Upper lobe of left lung (tissue), 6 donors: ENCODE results near the gene ARHGAP1. TPM values are rescaled to one million over a fixed set of nuclear protein-coding genes. Genes with fewer than 3 reads are reported as not detected.

ENCODE experiments used
- ATAC-seq, 2 donors: fragments of 200-7000 bp; cut with Tn5 transposase; one replicate each; pipeline ENCODE4 v1.9.1; 2022; ENCODE audit warnings: mild to moderate bottlenecking in 2 of 2, moderate library complexity in 2 of 2; ENCODE audit not compliant: low FRiP score in 2 of 2
- DNase-seq, 2 donors: peaks; one replicate each; pipeline ENCODE4 v3.0.0-alpha.2; 2019 to 2020
- H3K27ac ChIP-seq, 4 donors: fragments of 200-600 bp; sonication (generic); one replicate each; pipeline ENCODE4 v1.5.1; 2016 to 2019
- H3K27me3 ChIP-seq, 4 donors: fragments of 200-600 bp; sonication (generic); one replicate each; pipeline ENCODE4 v1.5.1; 2017 to 2019
- H3K36me3 ChIP-seq, 4 donors: fragments of 200-600 bp; sonication (generic); one replicate each; pipeline ENCODE4 v1.5.1; 2016 to 2019
- H3K4me1 ChIP-seq, 4 donors: fragments of 200-600 bp; sonication (generic); one replicate each; pipeline ENCODE4 v1.5.1; 2018 to 2019
- H3K4me3 ChIP-seq, 4 donors: fragments of 200-600 bp; sonication (generic); one replicate each; pipeline ENCODE4 v1.5.1; 2017 to 2019; ENCODE audit warnings: mild to moderate bottlenecking in 2 of 4, moderate library complexity in 1 of 4
- H3K9me3 ChIP-seq, 4 donors: fragments of 200-600 bp; sonication (generic); one replicate each; pipeline ENCODE4 v1.5.1; 2018 to 2019
- CTCF ChIP-seq, 6 experiments: fragments of 450-650 bp in 4 of 6; fragments of 200-600 bp in 2 of 6; sonication (generic) in 2 of 6; IDR thresholded peaks; one replicate each; pipeline ENCODE4 v1.5.1; 2016 to 2019; ENCODE audit warnings: antibody characterized with exemption in 6 of 6
- EP300 ChIP-seq, 4 donors: sonication (generic); formaldehyde crosslinking; IDR thresholded peaks; one replicate each; pipeline ENCODE4 v1.5.1; 2017; ENCODE audit warnings: antibody characterized with exemption in 4 of 4, control low read depth in 2 of 4
- POLR2A ChIP-seq, 4 donors: fragments of 450-650 bp; IDR thresholded peaks; one replicate each; pipeline ENCODE4 v1.5.1; 2016 to 2017; ENCODE audit warnings: antibody characterized with exemption in 4 of 4, mild to moderate bottlenecking in 2 of 4
- POLR2AphosphoS5 ChIP-seq, 2 donors: sonication (generic); formaldehyde crosslinking; IDR thresholded peaks; one replicate each; pipeline ENCODE4 v1.5.1; 2017; ENCODE audit warnings: antibody characterized with exemption in 2 of 2
- WGBS, 2 donors: methylation state at CpG; one replicate each; pipeline ENCODE4 v1.1.5; 2017 to 2018; 5-methylcytosine and 5-hydroxymethylcytosine counted together
- total RNA-seq, 6 donors: library from RNA; depleted of rRNA in 4 of 6; stranded (reverse); fragments of >200 nt in 4 of 6; gene quantifications; one replicate each; pipeline versions ENCODE4 v1.1.0 to v1.2.1, GENCODE V29; 2016 to 2021
- donor health status: DM: no; HTN: no; CAD: no; lungs with moderate emphysema.
- donor health status: DM: no; HTN: yes; CAD: no; lungs with severe emphysema.

ARHGAP1 gene
- total RNA-seq, 6 donors from 2014 or later = 33.8 to 81.8 (median 50.7) TPM

DNA sequence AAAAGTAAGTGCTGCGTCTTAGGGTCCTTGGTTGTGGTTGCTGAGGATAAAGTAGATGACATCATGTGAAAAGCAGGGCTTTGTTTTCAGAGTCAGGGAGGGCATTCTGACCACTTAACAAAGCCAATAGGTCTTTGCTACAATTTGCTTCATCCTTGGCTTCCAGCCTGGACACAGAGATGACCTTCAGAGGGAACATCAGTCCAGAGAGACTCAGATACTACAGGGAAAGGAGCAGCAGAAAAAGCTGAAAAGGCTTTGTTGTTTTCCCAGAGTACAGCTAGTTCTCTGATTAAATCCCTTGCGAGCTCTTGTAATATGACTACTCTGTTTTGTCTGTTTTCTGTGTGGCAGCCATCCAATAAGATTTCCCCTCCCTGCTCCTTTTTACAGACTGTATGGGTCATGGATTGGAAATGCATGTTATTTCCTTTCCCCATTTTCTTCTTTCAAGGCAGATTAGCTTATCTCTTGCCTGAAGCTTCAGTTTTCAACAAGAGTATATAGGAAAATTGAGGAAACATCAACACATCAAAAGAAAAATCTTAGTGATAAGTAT, 51.2 kb downstream of the ARHGAP1 start:
- DNase-seq (no peak), ATAC-seq (peak; percentile 26 to 95)
- Histone ChIP-seq H3K9me3 (no peaks in the 10 kb centered on the region), H3K4me1 (no peaks in the 10 kb centered on the region), H3K36me3 (peaks cover 32 to 99% (median 70%) of the 10 kb centered on the region in 4 donors), H3K4me3 (no peak overlapping the region), H3K27ac (no peak overlapping the region), H3K27me3 (no peaks in the 10 kb centered on the region)
- TF ChIP-seq POLR2A (IDR thresholded peaks at IDR 0.05) (no peak), POLR2AphosphoS5 (IDR thresholded peaks at IDR 0.05) (no peak), EP300 (IDR thresholded peaks at IDR 0.05) (no peak), CTCF (IDR thresholded peaks at IDR 0.05) (no peak)
- 82 to 85% methylated on average over 2 of the region's 2 CpGs for WGBS, 2 donors

DNA sequence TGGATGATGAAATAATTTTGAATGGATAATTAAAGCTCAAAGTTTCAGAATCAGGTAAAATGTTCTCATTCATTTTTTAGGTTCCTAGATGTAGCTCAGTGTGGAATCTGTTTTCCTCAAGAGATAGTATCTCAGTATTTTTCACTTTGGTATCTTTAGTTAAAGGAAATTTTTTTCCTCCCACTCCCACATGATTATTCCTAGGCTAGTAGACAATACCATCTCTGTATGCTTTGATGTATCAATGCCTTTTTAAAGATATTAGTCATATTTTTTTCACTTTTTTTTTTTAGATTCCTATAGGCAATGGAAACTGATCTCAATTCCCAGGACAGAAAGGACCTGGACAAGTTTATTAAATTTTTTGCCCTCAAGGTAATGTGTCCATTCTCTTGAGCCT, 56.4 kb downstream of the ARHGAP1 start:
- no peaks in the 10 kb centered on the region for H3K27me3 ChIP-seq
- no peaks in the 10 kb centered on the region for H3K9me3 ChIP-seq
- no peaks in the 10 kb centered on the region for H3K4me1 ChIP-seq
- ATAC-seq (no peak), DNase-seq (no peak)
- H3K27ac ChIP-seq = no peak overlapping the region
- TF ChIP-seq POLR2A (IDR thresholded peaks at IDR 0.05) = no peak
- TF ChIP-seq CTCF (IDR thresholded peaks at IDR 0.05) = no peak
- no peak for TF ChIP-seq POLR2AphosphoS5 (IDR thresholded peaks at IDR 0.05)
- no peak for TF ChIP-seq EP300 (IDR thresholded peaks at IDR 0.05)
- H3K4me3 ChIP-seq = no peak overlapping the region
- peaks cover 21 to 61% (median 33%) of the 10 kb centered on the region in 4 donors for H3K36me3 ChIP-seq

DNA sequence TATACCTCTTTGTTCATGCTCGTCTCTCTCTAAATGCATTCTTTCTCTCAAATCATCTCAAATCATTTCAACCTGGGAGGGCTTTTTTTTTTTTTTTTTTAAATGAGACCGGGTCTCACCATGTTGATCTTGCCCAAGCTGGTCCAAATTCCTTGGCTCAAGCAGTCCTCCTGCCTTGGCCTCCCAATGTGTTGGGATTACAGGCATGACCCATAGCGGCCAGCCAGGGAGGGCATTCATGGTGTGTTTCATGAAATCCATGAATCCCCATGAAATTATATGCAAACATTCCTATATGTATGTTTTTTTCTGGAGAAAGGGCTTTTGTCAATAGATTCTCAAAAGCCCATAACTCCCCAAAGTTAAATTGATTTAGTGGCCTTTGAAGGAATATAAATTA, 56.9 kb downstream of the ARHGAP1 start:
- H3K36me3 ChIP-seq = peaks cover 21 to 58% (median 32%) of the 10 kb centered on the region in 4 donors
- no peak for ATAC-seq

DNA sequence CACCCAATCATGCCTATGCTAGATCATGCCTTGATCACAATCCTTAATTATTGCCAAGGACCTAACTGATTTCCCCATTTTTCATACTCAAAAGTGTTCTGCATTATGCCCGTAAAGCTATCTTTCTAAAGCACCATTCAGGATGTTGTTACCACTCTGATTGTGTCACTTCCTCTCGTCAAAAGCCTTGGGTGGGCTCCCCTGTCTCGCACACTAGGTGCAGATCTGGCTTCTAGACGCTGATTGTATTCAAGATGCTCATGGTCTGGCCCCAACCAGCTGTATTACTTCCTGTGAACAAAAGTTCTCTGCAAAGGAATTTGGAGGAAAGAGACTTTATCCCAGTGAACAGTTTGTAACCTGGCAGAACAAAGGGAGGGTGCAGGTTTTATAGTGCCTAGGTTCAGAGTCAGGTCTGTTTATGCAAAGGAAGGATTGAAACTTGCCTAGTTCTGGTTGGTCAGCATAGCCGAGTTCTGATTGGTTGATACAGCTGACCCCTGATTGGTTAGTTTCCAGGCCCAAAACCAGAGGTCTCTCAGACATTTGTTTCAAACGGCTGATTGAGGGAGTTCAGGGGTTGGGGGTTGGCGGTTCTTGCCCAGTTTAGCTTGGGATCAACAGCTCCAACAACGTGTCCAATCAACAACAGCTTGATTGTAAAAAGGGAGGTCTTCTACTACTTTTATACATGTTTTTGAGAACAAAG, 57.6 kb downstream of the ARHGAP1 start:
- 88 to 90% methylated on average over 7 to 8 of the region's 8 CpGs for WGBS, 2 donors
- no peak for ATAC-seq
- H3K36me3 ChIP-seq = peaks cover 16 to 53% (median 25%) of the 10 kb centered on the region in 4 donors

More for the DNA sequence above, 56.9 kb downstream of the ARHGAP1 start:
- Histone ChIP-seq H3K27ac (no peak overlapping the region), H3K4me1 (no peaks in the 10 kb centered on the region), H3K27me3 (no peaks in the 10 kb centered on the region), H3K9me3 (no peaks in the 10 kb centered on the region), H3K4me3 (no peak overlapping the region)
- 98 to 99% methylated on average over 3 of the region's 3 CpGs for WGBS, 2 donors
- DNase-seq = no peak
- TF ChIP-seq EP300 (IDR thresholded peaks at IDR 0.05) = no peak
- TF ChIP-seq POLR2A (IDR thresholded peaks at IDR 0.05) = no peak
- TF ChIP-seq CTCF (IDR thresholded peaks at IDR 0.05) = no peak
- TF ChIP-seq POLR2AphosphoS5 (IDR thresholded peaks at IDR 0.05) = no peak

GRCh38 chr11:46641639-46642038, 58.8 kb downstream of the ARHGAP1 start:
- Histone ChIP-seq H3K4me3 (no peak overlapping the region), H3K9me3 (no peaks in the 10 kb centered on the region), H3K4me1 (no peaks in the 10 kb centered on the region), H3K27ac (no peak overlapping the region), H3K36me3 (peaks cover 9 to 43% (median 16%) of the 10 kb centered on the region in 4 donors), H3K27me3 (no peaks in the 10 kb centered on the region)
- TF ChIP-seq POLR2AphosphoS5 (IDR thresholded peaks at IDR 0.05) (no peak), POLR2A (IDR thresholded peaks at IDR 0.05) (no peak), EP300 (IDR thresholded peaks at IDR 0.05) (no peak), CTCF (IDR thresholded peaks at IDR 0.05) (no peak)
- 77 to 84% methylated on average over 3 of the region's 3 CpGs for WGBS, 2 donors
- DNase-seq (no peak), ATAC-seq (no peak)

More for the DNA sequence above, 57.6 kb downstream of the ARHGAP1 start:
- TF ChIP-seq POLR2A (IDR thresholded peaks at IDR 0.05) = no peak
- no peak for TF ChIP-seq EP300 (IDR thresholded peaks at IDR 0.05)
- Histone ChIP-seq H3K9me3 (no peaks in the 10 kb centered on the region), H3K27ac (no peak overlapping the region), H3K27me3 (no peaks in the 10 kb centered on the region), H3K4me3 (no peak overlapping the region), H3K4me1 (no peaks in the 10 kb centered on the region)
- no peak for DNase-seq
